ENCODE data around the gene FOXO1. TPM values are rescaled to one million over a fixed set of nuclear protein-coding genes. Genes with fewer than 3 reads are reported as not detected.
A peak's percentile ranks its signal among the peaks of the same experiment; 100 is the strongest.

The FOXO1 gene
- total RNA-seq, 2 donors from 2014 or later = 31.1 to 33.9 TPM

DNA sequence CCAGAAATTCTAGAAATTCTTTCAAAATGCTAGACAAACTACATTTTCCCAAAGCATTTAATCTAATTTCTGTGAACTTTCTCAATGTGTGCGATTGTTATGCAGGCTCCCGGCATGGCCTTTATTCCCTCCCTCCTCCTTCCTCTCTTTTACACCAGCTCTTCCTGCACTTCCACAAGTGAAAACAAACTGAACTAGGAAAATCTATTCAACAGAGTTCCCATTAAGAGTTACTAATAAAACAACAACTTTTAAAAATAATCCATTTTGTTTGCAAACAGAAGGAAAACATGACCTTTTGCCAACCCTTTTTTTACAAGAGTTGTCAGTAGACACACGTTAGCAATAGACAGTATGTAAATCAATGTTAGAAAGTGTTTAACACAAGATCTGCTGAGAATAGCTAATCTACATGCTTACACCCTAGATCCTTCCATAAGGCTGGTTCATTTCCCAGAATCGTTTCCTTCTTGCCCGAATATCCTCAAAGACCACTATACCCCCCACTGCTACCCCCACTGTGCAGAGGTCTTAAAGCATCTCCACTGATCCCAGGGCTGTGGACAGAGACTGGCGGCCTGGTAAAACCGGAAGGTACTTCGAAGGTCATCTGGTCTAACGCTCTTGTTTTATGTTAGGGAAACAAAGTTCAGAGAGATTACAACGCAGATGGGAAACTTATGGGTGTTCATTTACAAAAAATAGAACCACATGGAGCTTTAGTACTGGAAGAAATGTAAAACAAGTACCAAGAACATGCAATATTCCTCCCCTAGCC, 98.0 kb downstream of the FOXO1 start:
- DNase-seq = no peak
- intact Hi-C loops (cut with DNase I, micrococcal nuclease) = no loop called here
- ATAC-seq = peak; percentile 72

DNA sequence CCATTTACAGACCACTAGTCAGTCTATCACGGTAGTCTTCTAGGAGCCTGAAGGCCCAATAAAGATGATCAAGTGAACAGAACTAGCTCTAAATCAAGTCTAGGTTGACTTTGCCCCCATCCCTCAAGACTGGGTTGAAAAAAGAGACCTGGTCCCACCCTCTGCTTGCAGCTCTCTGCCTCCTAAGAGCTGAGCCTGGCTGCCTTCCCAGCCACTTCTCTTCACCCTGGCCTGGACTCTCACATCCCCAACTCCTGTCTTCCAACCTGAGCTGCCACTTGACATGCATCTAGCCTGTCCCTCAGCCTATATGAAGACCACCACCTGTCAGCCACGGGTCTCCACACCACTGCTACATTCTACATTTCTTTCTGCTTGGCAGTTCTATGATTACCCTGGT, 99.6 kb downstream of the FOXO1 start:
- intact Hi-C loops (cut with DNase I, micrococcal nuclease) = no loop called here
- DNase-seq (no peak), ATAC-seq (no peak)

- ATAC-seq (peak; percentile 56), DNase-seq (no peak)
- intact Hi-C loops (cut with DNase I, micrococcal nuclease) = no loop called here
Observed at GRCh38 chr13:40565282-40566148, 100.9 kb downstream of the FOXO1 start.

DNA sequence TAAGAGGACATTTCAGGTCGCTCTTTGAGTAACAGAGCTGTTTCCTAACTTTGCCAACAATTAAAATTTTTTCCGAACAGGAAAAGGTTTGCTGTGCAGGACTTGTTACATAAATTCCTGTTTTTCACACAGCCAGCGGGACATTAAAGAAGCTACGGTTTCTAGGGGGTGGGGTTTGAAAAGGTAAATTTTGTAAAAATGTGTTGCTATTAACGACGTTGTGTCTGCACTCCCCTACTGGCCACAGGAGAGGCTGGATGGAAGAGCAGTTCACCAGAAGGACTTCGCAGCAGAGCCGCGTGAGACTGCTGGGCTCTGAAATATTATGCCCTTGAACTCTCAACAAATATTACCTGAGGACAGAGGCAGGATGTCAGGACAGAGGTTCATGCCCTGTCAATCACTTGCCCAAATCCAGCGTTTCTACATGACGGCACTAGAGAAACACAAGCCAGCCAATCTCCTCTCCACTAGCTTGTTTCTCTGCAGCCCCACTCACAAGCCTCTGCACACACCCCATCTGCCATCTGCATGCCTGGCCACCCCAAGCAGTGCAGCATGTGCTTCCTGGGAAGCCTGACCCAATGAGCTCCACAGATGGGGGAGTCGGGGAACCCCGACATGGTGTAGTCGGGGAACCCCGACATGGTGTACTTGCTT, 102.0 kb downstream of the FOXO1 start:
- intact Hi-C loops (cut with DNase I, micrococcal nuclease) = no loop called here
- DNase-seq = no peak
- no peak for ATAC-seq

- DNase-seq = no peak
- ATAC-seq = no peak
- intact Hi-C loops (cut with DNase I, micrococcal nuclease) = no loop called here
Observed at GRCh38 chr13:40563350-40564125, 102.9 kb downstream of the FOXO1 start.

DNA sequence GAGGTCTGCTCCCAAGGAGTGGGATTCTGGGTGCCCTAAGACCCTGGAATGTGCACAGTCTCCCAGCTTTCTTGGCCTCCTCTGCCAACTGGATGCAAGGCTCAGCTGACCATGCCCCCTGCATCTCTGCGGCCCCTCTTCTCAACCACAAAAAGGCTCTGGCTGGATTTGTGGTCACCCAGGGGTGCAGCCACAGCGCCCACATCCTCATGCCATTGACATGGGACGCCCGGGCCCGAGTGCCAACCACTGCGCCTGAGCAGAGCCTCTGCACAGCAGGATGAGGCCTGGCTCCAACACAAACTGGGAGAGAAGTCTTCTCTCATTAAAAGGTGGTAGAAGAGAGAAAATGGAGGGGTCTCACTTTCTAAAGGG, 103.5 kb downstream of the FOXO1 start:
- intact Hi-C loops (cut with DNase I, micrococcal nuclease) = no loop called here
- DNase-seq (no peak), ATAC-seq (no peak)

DNA sequence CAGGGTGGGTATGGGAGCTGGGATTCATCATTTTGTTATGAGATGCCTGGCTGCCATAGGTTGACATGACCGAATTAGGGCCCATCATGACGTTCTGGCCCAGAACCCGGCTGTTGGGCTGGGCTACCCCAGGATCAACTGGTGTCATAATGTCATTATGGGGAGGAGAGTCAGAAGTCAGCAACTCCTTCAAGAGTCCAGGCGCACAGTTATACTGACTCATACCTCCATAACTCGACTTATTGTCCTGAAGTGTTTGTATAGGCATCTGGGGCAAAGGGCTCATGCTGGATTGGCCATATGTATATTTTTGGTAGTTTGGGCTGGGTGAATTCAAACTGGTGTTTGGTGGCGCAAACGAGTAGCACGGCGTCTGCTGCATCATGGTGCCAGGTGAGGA, 106.5 kb downstream of the FOXO1 start:
- intact Hi-C loops (cut with DNase I, micrococcal nuclease) = no loop called here
- no peak for DNase-seq
- peak; percentile 54 for ATAC-seq

- ATAC-seq (peak; percentile 61), DNase-seq (no peak)
- intact Hi-C loops (cut with DNase I, micrococcal nuclease) = no loop called here
Observed at GRCh38 chr13:40558656-40559055, 107.8 kb downstream of the FOXO1 start.

DNA sequence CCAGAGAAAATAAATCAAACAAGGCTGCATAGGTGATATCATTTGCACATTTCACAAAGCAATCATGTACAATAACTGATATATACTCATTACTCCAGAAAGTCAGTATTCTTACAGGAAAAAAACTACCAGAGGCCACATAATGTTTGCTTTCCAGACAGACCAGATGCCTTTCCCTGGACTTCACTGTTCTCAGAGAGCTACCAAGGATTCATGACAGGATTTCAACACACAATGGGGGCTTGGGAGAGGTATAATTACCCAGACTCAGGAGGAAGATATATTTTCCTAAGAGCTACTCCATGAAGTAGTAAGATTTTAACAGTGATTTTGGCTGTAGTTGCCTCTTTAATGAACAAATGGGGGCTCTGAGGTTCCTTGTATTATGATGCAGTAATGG, 110.0 kb downstream of the FOXO1 start:
- DNase-seq (no peak), ATAC-seq (no peak)
- intact Hi-C loops (cut with DNase I, micrococcal nuclease) = no loop called here

DNA sequence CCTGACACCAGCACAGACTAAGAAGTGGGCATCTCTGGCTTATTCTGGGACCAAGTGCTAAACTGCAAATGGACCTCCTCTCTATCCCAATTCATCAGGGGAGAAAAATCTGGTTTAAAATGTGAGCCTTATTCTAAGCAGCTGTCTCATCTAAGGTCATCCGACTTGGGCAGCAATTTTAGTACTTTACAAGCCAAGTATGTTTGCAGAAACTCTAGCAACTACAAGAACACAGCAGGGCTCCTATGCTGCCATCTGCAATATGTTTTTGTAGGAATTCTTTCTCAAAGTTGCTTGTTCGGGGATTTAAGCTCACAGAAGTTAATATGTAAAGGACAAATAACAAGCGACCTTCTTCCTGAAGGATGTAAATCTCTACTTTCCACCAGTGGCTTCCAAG, 113.1 kb downstream of the FOXO1 start:
- intact Hi-C loops (cut with DNase I, micrococcal nuclease) = no loop called here
- ATAC-seq (no peak), DNase-seq (no peak)

- intact Hi-C loops (cut with DNase I, micrococcal nuclease) = no loop called here
- no peak for ATAC-seq
- DNase-seq = no peak
Observed at GRCh38 chr13:40552895-40553294, 113.5 kb downstream of the FOXO1 start.

- intact Hi-C loops (cut with DNase I, micrococcal nuclease) = no loop called here
- peak; percentile 8 for ATAC-seq
- no peak for DNase-seq
Observed at GRCh38 chr13:40550130-40550529, 116.3 kb downstream of the FOXO1 start.

DNA sequence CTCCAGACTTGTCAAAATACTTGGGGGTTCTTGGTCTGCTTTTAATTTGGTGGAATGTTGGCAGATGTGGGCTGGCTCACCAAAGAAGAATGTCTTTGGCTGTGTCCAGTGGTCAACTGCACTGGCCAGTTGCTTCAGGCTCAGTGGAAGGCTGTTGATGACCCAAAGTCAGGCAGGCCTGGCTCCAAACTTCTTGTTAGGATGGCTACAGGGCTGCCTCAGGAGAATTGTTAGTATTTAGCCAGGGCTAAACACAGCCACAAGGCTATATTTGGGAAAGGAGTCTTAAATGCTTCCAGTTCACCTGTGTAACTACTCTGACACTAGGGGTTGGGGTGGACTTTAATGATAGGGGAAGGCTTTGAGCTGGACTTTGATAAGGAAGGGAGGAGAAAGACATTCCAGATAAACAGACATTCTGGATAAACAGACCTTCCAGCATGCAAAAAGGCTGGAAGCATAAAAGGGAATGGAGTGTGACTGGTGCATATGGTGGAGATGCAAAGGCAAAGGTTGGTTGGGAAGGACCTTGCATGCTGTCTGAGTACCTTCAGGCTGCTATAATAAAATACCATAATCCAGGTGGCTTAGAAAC, 116.8 kb downstream of the FOXO1 start:
- ATAC-seq = peak; percentile 48
- intact Hi-C loops (cut with DNase I, micrococcal nuclease) = no loop called here
- DNase-seq = no peak

GRCh38 chr13:40547591-40548315, 118.7 kb downstream of the FOXO1 start:
- intact Hi-C loops (cut with DNase I, micrococcal nuclease) = no loop called here
- DNase-seq (no peak), ATAC-seq (no peak)

DNA sequence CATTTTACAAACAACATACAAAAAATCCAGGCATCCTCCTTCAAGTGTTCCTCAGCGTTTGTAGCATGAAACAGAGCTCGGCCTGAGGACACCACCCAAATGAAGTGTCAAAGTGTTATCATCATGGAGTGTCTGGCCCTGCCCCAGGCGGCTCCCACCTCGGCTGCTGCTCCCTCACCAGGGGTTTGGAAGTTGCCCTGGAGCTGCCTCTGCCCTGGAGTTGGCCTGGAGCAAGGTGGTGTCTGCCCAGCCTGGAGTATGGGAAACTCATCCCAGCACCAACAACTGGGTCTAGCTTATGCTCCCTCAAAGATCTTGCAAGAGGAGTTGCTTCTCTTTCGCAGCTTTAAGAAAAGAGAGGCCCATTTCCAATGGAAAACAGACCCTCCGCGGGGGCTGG, 120.4 kb downstream of the FOXO1 start:
- ATAC-seq (no peak), DNase-seq (no peak)
- intact Hi-C loops (cut with DNase I, micrococcal nuclease) = no loop called here

- intact Hi-C loops (cut with DNase I, micrococcal nuclease) = no loop called here
- no peak for DNase-seq
- no peak for ATAC-seq
Observed at GRCh38 chr13:40540328-40541044, 126.0 kb downstream of the FOXO1 start.

DNA sequence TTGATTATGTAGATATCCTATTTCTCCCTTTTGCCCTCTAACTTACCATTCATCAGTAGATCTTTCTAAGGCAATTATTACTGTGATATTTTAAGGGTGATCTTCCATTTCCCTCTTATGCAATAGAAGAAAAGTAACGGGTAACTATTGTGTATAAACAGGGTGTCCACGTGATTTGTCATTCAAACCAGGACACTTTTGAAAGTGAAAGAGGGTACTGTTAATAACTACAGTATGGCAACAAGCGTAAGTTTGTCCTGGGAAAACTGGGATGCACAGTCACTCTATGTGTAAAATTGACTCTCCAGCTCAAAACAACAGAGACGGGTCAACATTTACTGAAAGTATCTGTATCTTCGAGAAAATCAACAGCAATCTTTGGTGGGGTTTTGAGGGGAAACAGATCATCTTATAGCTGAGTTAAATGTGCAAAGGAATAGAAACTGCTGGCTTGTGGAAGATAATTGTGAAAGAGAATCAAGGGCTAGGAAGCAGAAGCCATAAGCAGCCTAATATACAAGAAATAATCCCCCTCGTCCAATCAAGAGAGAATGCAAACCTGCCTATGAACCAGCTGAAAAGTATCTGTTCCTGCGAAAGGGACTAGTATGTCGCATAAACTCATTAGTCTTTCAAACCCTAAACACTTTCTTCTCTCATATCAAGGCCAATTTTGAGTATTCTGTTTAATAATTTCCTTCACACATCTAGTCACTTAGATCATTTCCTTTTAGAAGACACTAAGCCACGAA, 126.7 kb downstream of the FOXO1 start:
- ATAC-seq (no peak), DNase-seq (no peak)
- intact Hi-C loops (cut with DNase I, micrococcal nuclease) = no loop called here

All from left colon (tissue), 2 donors.